Measurements from ENCODE around the gene SMG6. TPM values are rescaled to one million over a fixed set of nuclear protein-coding genes. Genes with fewer than 3 reads are reported as not detected.
A peak's percentile ranks its signal among the peaks of the same experiment; 100 is the strongest.

The SMG6 gene
- total and polyA plus RNA-seq, 2 of the 13 experiments (the other 11 are each of a cell fraction or from before 2014, with no cell fraction given): 4.6 to 14.6 TPM

DNA sequence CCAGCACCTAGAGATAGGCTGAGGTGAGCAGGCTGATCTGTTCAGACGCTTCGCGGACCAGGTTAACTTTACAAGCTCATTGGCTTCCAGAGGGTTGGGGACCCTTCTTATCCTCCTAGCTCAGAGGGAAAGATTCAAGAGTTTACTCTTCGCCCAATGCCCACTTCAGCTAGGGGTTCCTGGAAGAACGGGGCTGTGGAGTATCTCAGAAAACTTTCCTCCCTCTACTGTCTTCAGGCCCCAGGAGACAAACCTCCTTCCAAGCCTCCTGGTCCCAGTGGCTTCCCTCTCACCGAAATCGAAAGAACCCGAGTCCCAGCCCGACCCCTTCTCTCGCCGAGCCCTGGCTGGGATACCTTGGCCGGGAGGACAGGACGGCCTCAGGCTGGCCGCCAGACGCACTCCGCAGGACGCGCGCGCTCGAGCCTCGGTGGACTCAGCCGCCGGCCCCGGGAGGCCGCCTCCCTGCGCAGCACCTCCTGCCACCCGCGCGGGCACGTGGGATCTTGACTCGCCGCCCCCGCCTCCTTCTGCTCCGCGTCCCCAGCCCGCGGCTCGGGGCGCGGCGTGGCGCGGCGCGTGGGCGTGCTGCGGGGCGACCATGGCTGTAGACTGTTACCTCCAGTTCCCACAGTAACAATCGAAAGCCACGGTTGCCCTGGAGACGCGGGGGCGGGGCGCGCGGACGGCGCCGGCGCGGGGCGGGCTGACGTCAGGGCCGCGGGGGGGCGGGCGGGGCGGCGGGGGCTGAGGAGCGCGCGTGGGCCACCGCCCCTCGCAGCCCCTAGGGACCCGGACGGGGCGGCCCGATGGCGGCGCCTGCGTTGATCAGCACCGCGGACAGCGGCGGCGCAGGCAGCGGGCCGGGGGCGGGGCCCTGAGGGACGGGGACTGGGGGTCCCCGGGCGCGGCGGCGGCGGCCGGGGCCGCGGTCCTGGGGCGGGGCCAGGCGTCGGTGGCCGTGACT lies 254.0 kb downstream of the SMG6 start (continued):
- no peak for TF ChIP-seq ZNF615 (CRISPR knock-in tag; IDR thresholded peaks at IDR 0.05; ENCODE audit: borderline replicate concordance)
- TF ChIP-seq SATB2 (CRISPR knock-in tag; IDR thresholded peaks at IDR 0.05): no peak
- no peak for TF ChIP-seq ZNF121 (CRISPR knock-in tag; IDR thresholded peaks at IDR 0.05)
- no peak for TF ChIP-seq TEF (CRISPR knock-in tag; IDR thresholded peaks at IDR 0.05)
- no peak for TF ChIP-seq BHLHE40 (IDR thresholded peaks at IDR 0.05; ENCODE audit: low read length)
- no peak for TF ChIP-seq GTF2F1 (IDR thresholded peaks at IDR 0.05; ENCODE audit: low read length)
- TF ChIP-seq, protein P1, sequence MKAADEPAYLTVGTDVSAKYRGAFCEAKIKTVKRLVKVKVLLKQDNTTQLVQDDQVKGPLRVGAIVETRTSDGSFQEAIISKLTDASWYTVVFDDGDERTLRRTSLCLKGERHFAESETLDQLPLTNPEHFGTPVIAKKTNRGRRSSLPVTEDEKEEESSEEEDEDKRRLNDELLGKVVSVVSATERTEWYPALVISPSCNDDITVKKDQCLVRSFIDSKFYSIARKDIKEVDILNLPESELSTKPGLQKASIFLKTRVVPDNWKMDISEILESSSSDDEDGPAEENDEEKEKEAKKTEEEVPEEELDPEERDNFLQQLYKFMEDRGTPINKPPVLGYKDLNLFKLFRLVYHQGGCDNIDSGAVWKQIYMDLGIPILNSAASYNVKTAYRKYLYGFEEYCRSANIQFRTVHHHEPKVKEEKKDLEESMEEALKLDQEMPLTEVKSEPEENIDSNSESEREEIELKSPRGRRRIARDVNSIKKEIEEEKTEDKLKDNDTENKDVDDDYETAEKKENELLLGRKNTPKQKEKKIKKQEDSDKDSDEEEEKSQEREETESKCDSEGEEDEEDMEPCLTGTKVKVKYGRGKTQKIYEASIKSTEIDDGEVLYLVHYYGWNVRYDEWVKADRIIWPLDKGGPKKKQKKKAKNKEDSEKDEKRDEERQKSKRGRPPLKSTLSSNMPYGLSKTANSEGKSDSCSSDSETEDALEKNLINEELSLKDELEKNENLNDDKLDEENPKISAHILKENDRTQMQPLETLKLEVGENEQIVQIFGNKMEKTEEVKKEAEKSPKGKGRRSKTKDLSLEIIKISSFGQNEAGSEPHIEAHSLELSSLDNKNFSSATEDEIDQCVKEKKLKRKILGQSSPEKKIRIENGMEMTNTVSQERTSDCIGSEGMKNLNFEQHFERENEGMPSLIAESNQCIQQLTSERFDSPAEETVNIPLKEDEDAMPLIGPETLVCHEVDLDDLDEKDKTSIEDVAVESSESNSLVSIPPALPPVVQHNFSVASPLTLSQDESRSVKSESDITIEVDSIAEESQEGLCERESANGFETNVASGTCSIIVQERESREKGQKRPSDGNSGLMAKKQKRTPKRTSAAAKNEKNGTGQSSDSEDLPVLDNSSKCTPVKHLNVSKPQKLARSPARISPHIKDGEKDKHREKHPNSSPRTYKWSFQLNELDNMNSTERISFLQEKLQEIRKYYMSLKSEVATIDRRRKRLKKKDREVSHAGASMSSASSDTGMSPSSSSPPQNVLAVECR (CRISPR knock-in tag; IDR thresholded peaks at IDR 0.05; ENCODE audit: borderline replicate concordance): peak; percentile 17; the same call in 1 of the 2 replicates
- no peak for TF ChIP-seq ZSCAN20 (CRISPR knock-in tag; IDR thresholded peaks at IDR 0.05; ENCODE audit: borderline replicate concordance)
- TF ChIP-seq ZNF549 (CRISPR knock-in tag; IDR thresholded peaks at IDR 0.05): no peak
- TF ChIP-seq, protein P2, sequence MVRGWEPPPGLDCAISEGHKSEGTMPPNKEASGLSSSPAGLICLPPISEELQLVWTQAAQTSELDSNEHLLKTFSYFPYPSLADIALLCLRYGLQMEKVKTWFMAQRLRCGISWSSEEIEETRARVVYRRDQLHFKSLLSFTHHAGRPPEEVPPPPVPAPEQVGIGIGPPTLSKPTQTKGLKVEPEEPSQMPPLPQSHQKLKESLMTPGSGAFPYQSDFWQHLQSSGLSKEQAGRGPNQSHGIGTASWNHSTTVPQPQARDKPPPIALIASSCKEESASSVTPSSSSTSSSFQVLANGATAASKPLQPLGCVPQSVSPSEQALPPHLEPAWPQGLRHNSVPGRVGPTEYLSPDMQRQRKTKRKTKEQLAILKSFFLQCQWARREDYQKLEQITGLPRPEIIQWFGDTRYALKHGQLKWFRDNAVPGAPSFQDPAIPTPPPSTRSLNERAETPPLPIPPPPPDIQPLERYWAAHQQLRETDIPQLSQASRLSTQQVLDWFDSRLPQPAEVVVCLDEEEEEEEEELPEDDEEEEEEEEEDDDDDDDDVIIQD (CRISPR knock-in tag; IDR thresholded peaks at IDR 0.05; ENCODE audit: low read depth): no peak
- TF ChIP-seq FOXJ3 (CRISPR knock-in tag; IDR thresholded peaks at IDR 0.05; ENCODE audit: borderline replicate concordance): no peak
- TF ChIP-seq SRF (IDR thresholded peaks at IDR 0.05; ENCODE audit: low read depth, low read length): no peak
- TF ChIP-seq RELA (CRISPR knock-in tag; IDR thresholded peaks at IDR 0.05): no peak
- TF ChIP-seq ZNF670 (CRISPR knock-in tag; IDR thresholded peaks at IDR 0.05; ENCODE audit: borderline replicate concordance): no peak
- no peak for TF ChIP-seq AKAP8 (CRISPR knock-in tag; IDR thresholded peaks at IDR 0.05)
- peak; percentile 28; the same call in 1 of the 2 replicates for TF ChIP-seq ZNF441 (CRISPR knock-in tag; IDR thresholded peaks at IDR 0.05; ENCODE audit: borderline replicate concordance)
- no peak for TF ChIP-seq ZFP36L2 (CRISPR knock-in tag; IDR thresholded peaks at IDR 0.05)
- no peak; the same call in 1 of the 2 replicates for TF ChIP-seq E2F5 (CRISPR knock-in tag; conservative IDR thresholded peaks at IDR 0.05)

All from HepG2 (cell line).